ENCODE measurements around the gene KRT2.

KRT2 gene

GRCh38 chr12:52666471-52666870, 14.5 kb upstream of the KRT2 start:
- no peak for DNase-seq (ENCODE audit: low read depth, low spot score)

GRCh38 chr12:52663420-52663819, 11.4 kb upstream of the KRT2 start:
- DNase-seq (ENCODE audit: low read depth, low spot score) = no peak

- DNase-seq (ENCODE audit: low read depth, low spot score) = no peak
These were observed 10.9 kb upstream of the KRT2 start for GRCh38 chr12:52662918-52663229.

GRCh38 chr12:52662093-52662917, 10.3 kb upstream of the KRT2 start:
- no peak for DNase-seq (ENCODE audit: low read depth, low spot score)

- no peak for DNase-seq (ENCODE audit: low read depth, low spot score)
These were observed 9.7 kb upstream of the KRT2 start for GRCh38 chr12:52661668-52662067.

GRCh38 chr12:52660934-52661499, 9.0 kb upstream of the KRT2 start:
- no peak for DNase-seq (ENCODE audit: low read depth, low spot score)

GRCh38 chr12:52659951-52660350, 7.9 kb upstream of the KRT2 start:
- DNase-seq (ENCODE audit: low read depth, low spot score) = no peak

GRCh38 chr12:52659395-52659794, 7.4 kb upstream of the KRT2 start:
- no peak for DNase-seq (ENCODE audit: low read depth, low spot score)

- DNase-seq (ENCODE audit: low read depth, low spot score) = no peak
These were observed 6.2 kb upstream of the KRT2 start for GRCh38 chr12:52658196-52658595.

- DNase-seq (ENCODE audit: low read depth, low spot score) = no peak
These were observed 5.4 kb upstream of the KRT2 start for GRCh38 chr12:52657250-52657902.

GRCh38 chr12:52656616-52657015, 4.6 kb upstream of the KRT2 start:
- no peak for DNase-seq (ENCODE audit: low read depth, low spot score)

- no peak for DNase-seq (ENCODE audit: low read depth, low spot score)
These were observed 3.7 kb upstream of the KRT2 start for GRCh38 chr12:52655720-52656124.

- DNase-seq (ENCODE audit: low read depth, low spot score) = no peak
These were observed 3.2 kb upstream of the KRT2 start for GRCh38 chr12:52655251-52655650.

GRCh38 chr12:52650520-52651081, 1.4 kb downstream of the KRT2 start:
- no peak for DNase-seq (ENCODE audit: low read depth, low spot score)

- no peak for DNase-seq (ENCODE audit: low read depth, low spot score)
These were observed 2.9 kb downstream of the KRT2 start for GRCh38 chr12:52649066-52649465.

- DNase-seq (ENCODE audit: low read depth, low spot score) = no peak
These were observed 3.9 kb downstream of the KRT2 start for GRCh38 chr12:52648012-52648550.

- no peak for DNase-seq (ENCODE audit: low read depth, low spot score)
These were observed 4.4 kb downstream of the KRT2 start for GRCh38 chr12:52647601-52648000.

- DNase-seq (ENCODE audit: low read depth, low spot score) = no peak
These were observed 5.4 kb downstream of the KRT2 start for GRCh38 chr12:52646613-52647012.

- DNase-seq (ENCODE audit: low read depth, low spot score) = no peak
These were observed 6.0 kb downstream of the KRT2 start for GRCh38 chr12:52645982-52646381.

- no peak for DNase-seq (ENCODE audit: low read depth, low spot score)
These were observed 6.8 kb downstream of the KRT2 start for GRCh38 chr12:52645120-52645761.

- DNase-seq (ENCODE audit: low read depth, low spot score) = no peak
These were observed 8.0 kb downstream of the KRT2 start for GRCh38 chr12:52644078-52644415.

Measured in ELF-1 (cell line).